Measurements from ENCODE around the gene FATE1.

DNA sequence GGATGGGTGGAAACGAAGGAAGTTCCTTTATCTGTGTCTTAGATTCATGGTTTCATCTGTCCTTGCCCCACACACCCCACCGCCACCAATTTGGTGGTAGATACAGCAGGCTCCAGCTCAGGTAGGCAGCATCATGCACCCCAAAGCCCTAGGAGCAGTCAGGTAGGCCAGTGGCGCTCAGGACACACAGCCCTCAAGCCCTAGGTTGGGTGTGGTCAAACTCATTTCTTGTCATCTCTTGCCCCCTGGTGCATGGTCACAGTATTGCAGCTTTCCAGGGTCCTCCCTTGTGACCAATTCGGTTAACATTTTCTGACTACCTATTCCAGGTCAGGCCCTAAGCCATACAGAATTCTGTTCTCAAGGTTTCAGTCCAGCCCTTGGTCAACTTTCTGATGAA, 35.0 kb upstream of the FATE1 start:
- TF ChIP-seq, protein P1, sequence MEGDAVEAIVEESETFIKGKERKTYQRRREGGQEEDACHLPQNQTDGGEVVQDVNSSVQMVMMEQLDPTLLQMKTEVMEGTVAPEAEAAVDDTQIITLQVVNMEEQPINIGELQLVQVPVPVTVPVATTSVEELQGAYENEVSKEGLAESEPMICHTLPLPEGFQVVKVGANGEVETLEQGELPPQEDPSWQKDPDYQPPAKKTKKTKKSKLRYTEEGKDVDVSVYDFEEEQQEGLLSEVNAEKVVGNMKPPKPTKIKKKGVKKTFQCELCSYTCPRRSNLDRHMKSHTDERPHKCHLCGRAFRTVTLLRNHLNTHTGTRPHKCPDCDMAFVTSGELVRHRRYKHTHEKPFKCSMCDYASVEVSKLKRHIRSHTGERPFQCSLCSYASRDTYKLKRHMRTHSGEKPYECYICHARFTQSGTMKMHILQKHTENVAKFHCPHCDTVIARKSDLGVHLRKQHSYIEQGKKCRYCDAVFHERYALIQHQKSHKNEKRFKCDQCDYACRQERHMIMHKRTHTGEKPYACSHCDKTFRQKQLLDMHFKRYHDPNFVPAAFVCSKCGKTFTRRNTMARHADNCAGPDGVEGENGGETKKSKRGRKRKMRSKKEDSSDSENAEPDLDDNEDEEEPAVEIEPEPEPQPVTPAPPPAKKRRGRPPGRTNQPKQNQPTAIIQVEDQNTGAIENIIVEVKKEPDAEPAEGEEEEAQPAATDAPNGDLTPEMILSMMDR (IDR thresholded peaks at IDR 0.05; ENCODE audit: poor library complexity, severe bottlenecking), result peak; percentile 56
- TF ChIP-seq SMC3 (conservative IDR thresholded peaks at IDR 0.05; ENCODE audit: poor library complexity) (peak; percentile 73), EZH2 (IDR thresholded peaks at IDR 0.05; ENCODE audit: borderline replicate concordance, insufficient read depth, low read length, poor library complexity, severe bottlenecking) (no peak), RAD21 (conservative IDR thresholded peaks at IDR 0.05) (peak; percentile 65)
